GM19395 (cell line): ENCODE measurements around the gene CITED2.
"Not testable (repeated sequence)": the region's sequence is repeated elsewhere in the genome, so short reads cannot be mapped to it uniquely, and the experiment has no call there.

Source experiments
- ATAC-seq: cut with Tn5 transposase; IDR thresholded peaks from one replicate; pipeline ENCODE4 v1.9.1; 2021; ENCODE audit warnings: mild to moderate bottlenecking, moderate library complexity; ENCODE audit not compliant: unreplicated experiment

CITED2 gene

DNA sequence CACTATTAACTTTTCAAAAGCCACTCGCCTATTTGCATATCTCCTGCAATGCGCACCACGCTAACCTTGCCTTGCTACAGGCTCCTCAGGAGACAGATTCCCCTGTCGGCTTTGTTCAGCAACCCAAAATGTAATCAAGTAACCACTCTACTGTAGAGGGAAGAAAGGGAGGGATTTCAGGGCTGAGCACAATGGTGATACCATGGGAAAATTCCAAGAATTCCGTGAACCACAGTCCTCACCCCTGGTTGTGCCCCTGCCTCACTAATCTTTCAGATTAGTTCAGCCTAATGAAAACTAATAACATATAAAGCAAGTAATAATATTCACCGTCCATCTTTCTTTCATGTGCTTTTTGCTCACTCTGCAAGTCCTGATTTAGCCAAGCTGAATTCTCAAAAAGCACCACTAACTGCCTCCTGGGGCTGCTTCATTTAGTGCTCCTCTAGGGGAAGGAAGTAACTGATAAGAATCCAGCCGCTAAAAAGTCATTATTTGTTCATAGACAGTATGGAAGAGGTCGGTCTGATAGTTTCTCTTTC lies 6.6 kb downstream of the CITED2 start:
- no peak for ATAC-seq

- no peak for ATAC-seq
These were observed 9.5 kb downstream of the CITED2 start for GRCh38 chr6:139364982-139365379.

DNA sequence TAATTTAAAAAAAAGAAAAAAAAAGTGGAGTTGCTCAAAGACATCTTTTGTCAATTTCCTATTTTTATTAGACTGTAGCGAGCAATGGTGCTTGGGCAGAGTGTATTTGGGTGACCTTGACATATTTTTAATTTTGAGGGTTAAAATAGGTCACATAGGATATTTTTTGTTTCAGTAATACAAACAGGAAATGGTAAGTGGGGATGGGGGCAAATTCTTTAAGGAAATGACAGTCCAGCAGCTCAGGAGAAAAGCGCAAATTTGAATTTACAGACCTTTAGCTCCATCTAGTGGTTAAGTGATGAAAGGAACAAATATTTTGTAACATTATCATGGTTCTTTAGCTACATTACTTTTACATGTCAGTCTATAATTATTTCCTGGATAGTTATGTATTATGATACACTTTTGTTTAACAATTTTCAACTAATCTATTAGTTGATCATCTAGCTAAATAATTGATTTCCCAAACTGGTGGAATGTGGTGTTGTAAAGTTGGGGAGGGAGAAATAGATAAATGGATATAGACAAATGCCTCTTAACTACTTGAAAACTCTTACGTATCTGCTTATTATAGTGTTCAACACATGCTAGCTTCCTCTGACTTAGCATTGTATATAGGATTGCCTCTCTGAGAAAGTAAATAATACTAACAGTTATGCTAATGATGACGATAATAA lies 10.0 kb downstream of the CITED2 start:
- ATAC-seq: peak; percentile 59

DNA sequence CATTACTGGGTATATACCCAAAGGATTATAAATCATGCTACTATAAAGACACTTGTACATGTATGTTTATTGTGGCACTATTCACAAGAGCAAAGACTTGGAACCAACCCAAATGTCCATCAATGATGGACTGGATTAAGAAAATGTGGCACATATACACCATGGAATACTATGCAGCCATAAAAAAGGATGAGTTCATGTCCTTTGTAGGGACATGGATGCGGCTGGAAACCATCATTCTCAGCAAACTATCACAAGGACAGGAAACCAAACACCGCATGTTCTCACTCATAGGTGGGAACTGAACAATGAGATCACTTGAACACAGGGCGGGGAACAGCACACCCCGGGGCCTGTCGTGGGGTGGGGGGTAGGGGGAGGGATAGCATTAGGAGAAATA lies 10.7 kb downstream of the CITED2 start:
- not testable (repeated sequence) for ATAC-seq

- ATAC-seq: not testable (repeated sequence)
These were observed 11.3 kb downstream of the CITED2 start for GRCh38 chr6:139363123-139363522.

GRCh38 chr6:139361211-139361610 lies 13.2 kb downstream of the CITED2 start:
- no peak for ATAC-seq

DNA sequence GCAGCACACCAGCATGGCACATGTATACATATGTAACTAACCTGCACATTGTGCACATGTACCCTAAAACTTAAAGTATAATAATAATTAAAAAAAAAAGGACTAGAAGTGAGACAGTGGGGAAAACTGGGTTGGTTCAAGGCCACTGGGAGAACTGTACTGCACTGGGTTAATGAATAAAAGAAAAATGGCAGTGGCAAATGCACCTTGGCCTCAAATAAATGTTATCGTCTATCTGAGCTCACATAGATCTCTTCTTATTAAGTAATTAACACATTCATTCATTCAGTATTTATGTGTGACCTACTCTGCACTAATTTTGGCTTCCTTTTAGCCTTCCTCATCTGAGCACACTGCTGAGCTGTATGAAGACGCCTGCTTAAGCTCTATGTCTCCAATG lies 17.5 kb downstream of the CITED2 start:
- no peak for ATAC-seq

- no peak for ATAC-seq
These were observed 18.5 kb downstream of the CITED2 start for GRCh38 chr6:139355777-139356445.

- ATAC-seq: peak; percentile 76
These were observed 19.3 kb downstream of the CITED2 start for GRCh38 chr6:139355172-139355571.

GRCh38 chr6:139354189-139354588 lies 20.3 kb downstream of the CITED2 start:
- ATAC-seq: no peak

DNA sequence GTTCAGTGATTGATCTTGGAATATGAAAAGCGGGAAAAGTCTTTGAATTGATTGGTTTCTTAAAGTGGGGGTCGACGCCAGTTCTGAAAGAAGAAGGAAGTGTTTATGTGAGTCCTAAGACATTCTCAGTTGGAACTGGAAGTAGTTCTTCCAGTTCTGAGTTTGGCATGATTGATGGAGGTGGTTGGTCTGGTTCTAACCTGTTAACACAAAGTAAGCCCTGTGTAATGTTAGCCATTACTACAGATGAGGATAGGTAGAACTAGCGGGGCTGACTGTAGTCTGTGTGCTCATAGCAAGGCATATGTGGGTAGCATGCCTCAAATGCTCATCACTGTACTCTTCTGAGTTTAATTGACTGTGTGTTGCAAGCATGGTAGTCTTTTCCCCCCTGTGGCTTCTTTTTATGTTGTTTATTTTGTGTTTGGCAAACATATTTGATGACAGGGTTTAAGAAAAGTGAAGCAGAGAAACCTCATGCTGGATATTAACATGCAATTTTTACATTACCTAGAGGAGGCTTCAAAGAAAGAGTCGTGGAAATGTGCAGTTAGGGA lies 24.9 kb downstream of the CITED2 start:
- ATAC-seq: no peak

DNA sequence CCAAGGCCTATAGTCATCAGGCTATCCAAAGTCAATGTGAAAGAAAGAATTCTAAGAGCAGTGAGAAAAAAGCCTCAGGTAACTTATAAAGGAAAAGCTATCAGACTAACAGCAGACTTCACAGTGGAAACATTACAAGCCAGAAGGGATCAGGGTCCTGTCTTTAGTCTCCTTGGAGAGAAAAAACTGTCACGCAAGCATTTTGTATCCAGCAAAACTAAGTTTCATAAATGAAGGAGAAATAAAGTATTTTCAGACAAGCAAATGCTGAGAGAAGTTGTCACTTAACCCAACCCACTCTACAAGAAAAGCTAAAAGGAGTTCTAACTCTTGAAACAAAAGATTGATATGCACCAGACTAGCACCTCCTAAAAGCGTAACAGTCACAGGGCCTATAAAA lies 28.1 kb downstream of the CITED2 start:
- ATAC-seq: no peak

- no peak for ATAC-seq
These were observed 30.1 kb downstream of the CITED2 start for GRCh38 chr6:139344186-139344963.

DNA sequence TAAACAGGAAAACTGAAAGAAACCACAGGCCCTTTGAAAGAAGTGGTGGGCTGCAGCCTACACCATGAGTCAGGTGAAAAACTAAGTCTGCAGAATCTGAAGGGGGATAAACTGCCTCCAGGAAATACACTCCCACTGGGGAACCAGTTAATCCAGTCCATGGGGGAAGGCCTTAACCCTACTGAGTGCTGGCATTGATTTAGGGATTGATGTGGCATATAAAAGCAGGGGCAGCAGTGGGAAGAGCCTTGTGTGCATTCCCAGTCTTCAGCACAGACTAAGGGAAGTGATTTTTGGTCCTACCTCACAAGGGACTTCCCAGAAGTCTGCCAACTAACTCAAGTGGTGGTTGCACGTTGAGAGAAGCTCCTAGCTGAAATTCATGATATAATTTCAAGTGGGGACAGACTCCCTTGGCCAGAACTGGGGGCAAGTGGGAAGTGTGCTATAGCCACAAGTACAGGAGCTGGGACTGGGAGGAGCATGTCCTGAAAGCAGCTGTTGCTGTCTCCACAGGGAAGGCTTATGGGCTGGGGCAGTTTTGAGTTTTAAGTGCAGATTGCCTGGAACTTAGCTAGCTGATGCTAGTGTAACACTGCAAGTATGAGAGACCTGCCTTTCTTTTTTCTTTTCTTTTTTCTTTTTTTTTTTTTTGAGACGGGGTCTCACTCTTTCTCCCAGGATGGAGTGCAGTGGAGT lies 31.2 kb downstream of the CITED2 start:
- no peak for ATAC-seq

GRCh38 chr6:139341060-139341459 lies 33.4 kb downstream of the CITED2 start:
- ATAC-seq: no peak

GRCh38 chr6:139338795-139339194 lies 35.7 kb downstream of the CITED2 start:
- no peak for ATAC-seq

DNA sequence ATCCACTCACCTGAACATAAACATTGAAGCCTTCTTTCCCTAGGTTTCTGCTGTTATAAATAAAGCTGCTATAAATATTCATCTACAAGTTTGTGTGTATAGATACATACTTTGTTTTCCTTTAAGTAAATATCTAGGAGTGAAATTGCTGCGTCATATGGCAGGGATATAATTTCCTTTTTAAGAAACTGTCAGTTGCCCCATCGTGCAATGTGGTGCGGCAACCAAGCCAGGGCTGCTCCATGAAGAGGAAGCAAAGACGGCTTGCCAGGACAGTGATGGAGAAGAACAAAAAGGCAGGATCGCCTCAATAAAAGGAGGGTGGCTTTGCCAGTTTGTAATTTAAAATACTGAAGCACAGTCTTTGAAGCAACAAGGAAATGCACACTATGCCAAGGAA lies 36.6 kb downstream of the CITED2 start:
- ATAC-seq: no peak

- ATAC-seq: no peak
These were observed 37.4 kb downstream of the CITED2 start for GRCh38 chr6:139337001-139337400.

GRCh38 chr6:139336488-139336887 lies 38.0 kb downstream of the CITED2 start:
- ATAC-seq: no peak

DNA sequence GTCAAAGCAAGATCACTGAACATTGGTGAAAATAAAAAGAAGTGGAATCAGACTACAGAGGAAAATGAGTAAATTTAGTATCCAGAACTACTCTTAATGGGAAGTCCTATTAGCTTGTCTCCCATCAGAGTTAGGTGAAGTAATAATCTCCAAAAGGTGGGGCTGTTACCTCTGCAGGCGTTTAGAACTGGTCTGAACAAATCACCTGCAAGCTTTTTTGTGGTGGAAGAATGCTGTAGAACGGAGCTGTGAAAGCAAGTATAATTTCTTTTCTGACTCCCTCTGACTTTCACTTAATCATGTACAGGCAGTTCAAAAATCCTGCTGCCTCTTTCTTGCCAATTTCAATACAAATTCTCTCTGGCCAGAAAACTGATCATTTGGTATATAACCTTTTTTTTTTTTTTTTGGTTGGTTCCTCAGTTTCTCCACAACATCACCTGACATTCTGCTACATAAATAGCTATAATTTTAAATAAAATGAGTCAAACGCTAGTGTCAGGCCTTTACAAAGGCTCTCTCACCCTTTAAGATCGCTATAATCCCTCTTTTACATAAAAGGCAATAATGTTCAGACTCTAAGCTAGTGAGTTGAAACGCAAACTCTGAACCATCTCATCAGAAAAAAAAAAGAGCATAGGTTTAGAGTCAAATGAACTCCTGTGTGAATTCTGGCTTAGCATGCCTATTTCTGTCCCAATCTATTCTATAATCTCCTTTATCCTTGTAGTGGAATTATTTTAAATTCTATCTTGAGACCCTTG lies 38.8 kb downstream of the CITED2 start:
- ATAC-seq: no peak
